T-helper 2 cell treated with Interferon-gamma antibody and Interleukin-4, amounts not matched to agents 5 μg/mL and 100 μg/mL, for 36 hours (primary cell): Measurements from ENCODE around the gene ZBTB47.

Experiments used
- DNase-seq: peaks from one replicate; pipeline ENCODE4 v3.0.0; 2021; ENCODE audit warnings: low spot score
- H3K27ac Mint-ChIP-seq: one replicate; pipeline ENCODE4 v1.8.0; 2021; ENCODE audit warnings: mild to moderate bottlenecking, mixed read lengths
- H3K27me3 Mint-ChIP-seq: one replicate; pipeline ENCODE4 v1.8.0; 2021; ENCODE audit warnings: low read depth, mixed read lengths
- H3K36me3 Mint-ChIP-seq: one replicate; pipeline ENCODE4 v1.8.0; 2021; ENCODE audit warnings: low read depth, mixed read lengths
- H3K4me1 Mint-ChIP-seq: one replicate; pipeline ENCODE4 v1.8.0; 2021; ENCODE audit warnings: low read depth, mixed read lengths
- H3K4me3 Mint-ChIP-seq: one replicate; pipeline ENCODE4 v1.8.0; 2022; ENCODE audit warnings: mild to moderate bottlenecking, moderate library complexity, mixed read lengths
- H3K9me3 Mint-ChIP-seq: one replicate; pipeline ENCODE4 v1.8.0; 2021; ENCODE audit warnings: mixed read lengths

Gene ZBTB47

GRCh38 chr3:42680271-42680670 lies 26.8 kb downstream of the ZBTB47 start:
- H3K27me3 Mint-ChIP-seq = no peaks in the 10 kb centered on the region
- H3K36me3 Mint-ChIP-seq = no peaks in the 10 kb centered on the region
- H3K4me3 Mint-ChIP-seq = no peak overlapping the region
- peaks cover 27% of the 10 kb centered on the region for H3K9me3 Mint-ChIP-seq
- DNase-seq = no peak
- no peaks in the 10 kb centered on the region for H3K4me1 Mint-ChIP-seq
- H3K27ac Mint-ChIP-seq = no peak overlapping the region

GRCh38 chr3:42680806-42681205 lies 27.3 kb downstream of the ZBTB47 start:
- Mint-ChIP-seq H3K4me3 (no peak overlapping the region), H3K9me3 (peaks cover 27% of the 10 kb centered on the region), H3K27me3 (peaks cover under 1% of the 10 kb centered on the region)

GRCh38 chr3:42681361-42682038 lies 28.0 kb downstream of the ZBTB47 start:
- Mint-ChIP-seq H3K27me3 (peaks cover 4% of the 10 kb centered on the region), H3K9me3 (peaks cover 20% of the 10 kb centered on the region)
- DNase-seq = no peak

More at GRCh38 chr3:42680806-42681205, 27.3 kb downstream of the ZBTB47 start:
- Mint-ChIP-seq H3K36me3 (no peaks in the 10 kb centered on the region), H3K27ac (no peak overlapping the region), H3K4me1 (peaks cover under 1% of the 10 kb centered on the region)
- no peak for DNase-seq

GRCh38 chr3:42682301-42683070 lies 29.0 kb downstream of the ZBTB47 start:
- DNase-seq = no peak
- H3K4me3 Mint-ChIP-seq = no peak overlapping the region
- H3K4me1 Mint-ChIP-seq = peaks cover 2% of the 10 kb centered on the region
- peaks cover 7% of the 10 kb centered on the region for H3K27me3 Mint-ChIP-seq
- no peak overlapping the region for H3K27ac Mint-ChIP-seq
- H3K9me3 Mint-ChIP-seq = peaks cover 12% of the 10 kb centered on the region
- no peaks in the 10 kb centered on the region for H3K36me3 Mint-ChIP-seq

More at GRCh38 chr3:42681361-42682038, 28.0 kb downstream of the ZBTB47 start:
- H3K4me3 Mint-ChIP-seq = no peak overlapping the region
- peaks cover 2% of the 10 kb centered on the region for H3K4me1 Mint-ChIP-seq
- no peaks in the 10 kb centered on the region for H3K36me3 Mint-ChIP-seq
- no peak overlapping the region for H3K27ac Mint-ChIP-seq

- Mint-ChIP-seq H3K27ac (no peak overlapping the region), H3K27me3 (peaks cover 7% of the 10 kb centered on the region), H3K9me3 (no peaks in the 10 kb centered on the region)
Observed at GRCh38 chr3:42683875-42684598, 30.5 kb downstream of the ZBTB47 start.

GRCh38 chr3:42684632-42685362 lies 31.3 kb downstream of the ZBTB47 start:
- Mint-ChIP-seq H3K27me3 (peaks cover 7% of the 10 kb centered on the region), H3K4me3 (no peak overlapping the region), H3K27ac (no peak overlapping the region), H3K4me1 (peaks cover 2% of the 10 kb centered on the region), H3K9me3 (no peaks in the 10 kb centered on the region), H3K36me3 (no peaks in the 10 kb centered on the region)
- no peak for DNase-seq

More at GRCh38 chr3:42683875-42684598, 30.5 kb downstream of the ZBTB47 start:
- DNase-seq = peak; percentile 21
- no peak overlapping the region for H3K4me3 Mint-ChIP-seq
- peaks cover 2% of the 10 kb centered on the region for H3K4me1 Mint-ChIP-seq
- H3K36me3 Mint-ChIP-seq = no peaks in the 10 kb centered on the region

- Mint-ChIP-seq H3K4me3 (no peak within 1 kb of the TSS), H3K4me1 (peaks cover 2% of the 10 kb centered on the region), H3K9me3 (no peaks in the 10 kb centered on the region), H3K36me3 (no peaks in the 10 kb centered on the region), H3K27ac (no peak within 1 kb of the TSS), H3K27me3 (peaks cover 7% of the 10 kb centered on the region)
- DNase-seq = no peak
Observed at GRCh38 chr3:42685363-42685881, 31.9 kb downstream of the ZBTB47 start, which contains the start of gene KLHL40. TSS of gene KLHL40 (plus strand) at chr3:42685537. CDS start at chr3:42685619, 82 bp downstream.

GRCh38 chr3:42685891-42686820 lies 32.7 kb downstream of the ZBTB47 start:
- no peak overlapping the region for H3K27ac Mint-ChIP-seq
- no peaks in the 10 kb centered on the region for H3K9me3 Mint-ChIP-seq
- no peak overlapping the region for H3K4me3 Mint-ChIP-seq
- no peak for DNase-seq
- peaks cover 7% of the 10 kb centered on the region for H3K27me3 Mint-ChIP-seq
- peaks cover 2% of the 10 kb centered on the region for H3K4me1 Mint-ChIP-seq
- H3K36me3 Mint-ChIP-seq = no peaks in the 10 kb centered on the region

GRCh38 chr3:42686832-42687650 lies 33.5 kb downstream of the ZBTB47 start:
- Mint-ChIP-seq H3K4me3 (no peak overlapping the region), H3K27me3 (peaks cover 7% of the 10 kb centered on the region), H3K27ac (no peak overlapping the region), H3K36me3 (no peaks in the 10 kb centered on the region), H3K9me3 (no peaks in the 10 kb centered on the region), H3K4me1 (peaks cover 2% of the 10 kb centered on the region)
- no peak for DNase-seq

GRCh38 chr3:42688016-42688415 lies 34.5 kb downstream of the ZBTB47 start:
- H3K4me3 Mint-ChIP-seq = no peak overlapping the region

GRCh38 chr3:42688487-42689420 lies 35.3 kb downstream of the ZBTB47 start:
- no peak overlapping the region for H3K27ac Mint-ChIP-seq

More at GRCh38 chr3:42688016-42688415, 34.5 kb downstream of the ZBTB47 start:
- Mint-ChIP-seq H3K9me3 (no peaks in the 10 kb centered on the region), H3K27ac (no peak overlapping the region), H3K27me3 (peaks cover 7% of the 10 kb centered on the region), H3K36me3 (no peaks in the 10 kb centered on the region), H3K4me1 (peaks cover 2% of the 10 kb centered on the region)
- no peak for DNase-seq

More at GRCh38 chr3:42688487-42689420, 35.3 kb downstream of the ZBTB47 start:
- H3K4me3 Mint-ChIP-seq = no peak overlapping the region
- H3K27me3 Mint-ChIP-seq = peaks cover 7% of the 10 kb centered on the region
- H3K36me3 Mint-ChIP-seq = no peaks in the 10 kb centered on the region
- peaks cover 2% of the 10 kb centered on the region for H3K4me1 Mint-ChIP-seq
- DNase-seq = no peak
- H3K9me3 Mint-ChIP-seq = no peaks in the 10 kb centered on the region
